GM10266 (cell line): ENCODE results near the gene UNG.

Experiments used
- DNase-seq: peaks from one replicate; pipeline ENCODE4 v3.0.0; 2012; ENCODE audit errors: extremely low spot score
- CTCF ChIP-seq: IDR thresholded peaks from 2 replicates; pipeline ENCODE4 v1.5.1; 2012; ENCODE audit warnings: mild to moderate bottlenecking, low read depth; ENCODE audit not compliant: control insufficient read depth, insufficient read depth; ENCODE audit errors: missing control alignments

Gene UNG

GRCh38 chr12:109124878-109125648, 27.7 kb downstream of the UNG start:
- no peak for TF ChIP-seq CTCF

GRCh38 chr12:109125791-109126190, 28.4 kb downstream of the UNG start:
- DNase-seq: no peak
- no peak for TF ChIP-seq CTCF

More at GRCh38 chr12:109124878-109125648, 27.7 kb downstream of the UNG start:
- no peak for DNase-seq

- TF ChIP-seq CTCF: no peak
- DNase-seq: no peak
Observed at GRCh38 chr12:109126784-109127183, 29.4 kb downstream of the UNG start.

GRCh38 chr12:109127533-109128242, 30.3 kb downstream of the UNG start:
- DNase-seq: no peak
- no peak for TF ChIP-seq CTCF

- no peak for DNase-seq
- no peak for TF ChIP-seq CTCF
Observed at GRCh38 chr12:109130297-109131153, 33.1 kb downstream of the UNG start.

GRCh38 chr12:109131154-109132050, 34.0 kb downstream of the UNG start:
- DNase-seq: no peak
- no peak for TF ChIP-seq CTCF
